Measurements from ENCODE around the gene SLC5A9.

SLC5A9 gene

GRCh38 chr1:48246727-48247126, 24.2 kb downstream of the SLC5A9 start:
- no peak for DNase-seq (ENCODE audit: low spot score)

GRCh38 chr1:48248356-48248755, 25.8 kb downstream of the SLC5A9 start:
- DNase-seq (ENCODE audit: low spot score), result no peak
- in situ Hi-C loops (cut with MboI; ENCODE audit: low pct_unique_long_range_greater_than_20kb, low sequenced_read_pairs, unreplicated experiment), result no loop called here
- TF ChIP-seq CTCF (IDR thresholded peaks at IDR 0.05; ENCODE audit: extremely low read depth, insufficient read depth, missing control alignments), result no peak

More at GRCh38 chr1:48246727-48247126, 24.2 kb downstream of the SLC5A9 start:
- in situ Hi-C loops (cut with MboI; ENCODE audit: low pct_unique_long_range_greater_than_20kb, low sequenced_read_pairs, unreplicated experiment), result no loop called here
- TF ChIP-seq CTCF (IDR thresholded peaks at IDR 0.05; ENCODE audit: extremely low read depth, insufficient read depth, missing control alignments), result no peak

- in situ Hi-C loops (cut with MboI; ENCODE audit: low pct_unique_long_range_greater_than_20kb, low sequenced_read_pairs, unreplicated experiment), result no loop called here
- DNase-seq (ENCODE audit: low spot score), result no peak
- TF ChIP-seq CTCF (IDR thresholded peaks at IDR 0.05; ENCODE audit: extremely low read depth, insufficient read depth, missing control alignments), result no peak
Observed at GRCh38 chr1:48249868-48250267, 27.4 kb downstream of the SLC5A9 start.

GRCh38 chr1:48250572-48250971, 28.1 kb downstream of the SLC5A9 start:
- no peak for TF ChIP-seq CTCF (IDR thresholded peaks at IDR 0.05; ENCODE audit: extremely low read depth, insufficient read depth, missing control alignments)
- no peak for DNase-seq (ENCODE audit: low spot score)
- in situ Hi-C loops (cut with MboI; ENCODE audit: low pct_unique_long_range_greater_than_20kb, low sequenced_read_pairs, unreplicated experiment), result no loop called here

- in situ Hi-C loops (cut with MboI; ENCODE audit: low pct_unique_long_range_greater_than_20kb, low sequenced_read_pairs, unreplicated experiment), result no loop called here
- DNase-seq (ENCODE audit: low spot score), result no peak
- TF ChIP-seq CTCF (IDR thresholded peaks at IDR 0.05; ENCODE audit: extremely low read depth, insufficient read depth, missing control alignments), result no peak
Observed at GRCh38 chr1:48251323-48251722, 28.8 kb downstream of the SLC5A9 start.

GRCh38 chr1:48251821-48252220, 29.3 kb downstream of the SLC5A9 start:
- no peak for DNase-seq (ENCODE audit: low spot score)
- TF ChIP-seq CTCF (IDR thresholded peaks at IDR 0.05; ENCODE audit: extremely low read depth, insufficient read depth, missing control alignments), result no peak
- in situ Hi-C loops (cut with MboI; ENCODE audit: low pct_unique_long_range_greater_than_20kb, low sequenced_read_pairs, unreplicated experiment), result no loop called here

- DNase-seq (ENCODE audit: low spot score), result no peak
- in situ Hi-C loops (cut with MboI; ENCODE audit: low pct_unique_long_range_greater_than_20kb, low sequenced_read_pairs, unreplicated experiment), result no loop called here
- no peak for TF ChIP-seq CTCF (IDR thresholded peaks at IDR 0.05; ENCODE audit: extremely low read depth, insufficient read depth, missing control alignments)
Observed at GRCh38 chr1:48254254-48254653, 31.7 kb downstream of the SLC5A9 start.

All from GM13977 (cell line).